Liver (tissue), 3 donors: ENCODE results near the gene JAK1.

Experiments used
- CTCF ChIP-seq: fragments of 150-350 bp; IDR thresholded peaks from 2 replicates; pipeline ENCODE4 v1.5.1; 2017; ENCODE audit warnings: improper control_type of control experiment, low read depth, low read length; ENCODE audit not compliant: missing input control
- EGR1 ChIP-seq, 2 donors: IDR thresholded peaks; 2 replicates each; pipeline ENCODE4 v1.6.1; 2016 to 2018; ENCODE audit warnings: antibody characterized with exemption in 2 of 2, low read depth in 2 of 2
- FOXA2 ChIP-seq: IDR thresholded peaks from 2 replicates; pipeline ENCODE4 v1.6.1; 2016; ENCODE audit warnings: antibody characterized with exemption
- GABPA ChIP-seq, 2 donors: IDR thresholded peaks in 1 of 2; conservative IDR thresholded peaks in 1 of 2; 2 replicates each; pipeline ENCODE4 v1.6.1; 2016; ENCODE audit warnings: antibody characterized with exemption in 2 of 2, mild to moderate bottlenecking in 1 of 2, moderate library complexity in 1 of 2
- HNF4G ChIP-seq: IDR thresholded peaks from 2 replicates; pipeline ENCODE4 v1.6.1; 2016; ENCODE audit warnings: antibody characterized with exemption
- JUND ChIP-seq, 2 donors: IDR thresholded peaks; 2 replicates each; pipeline ENCODE4 v1.6.1; 2016; ENCODE audit warnings: antibody characterized with exemption in 2 of 2
- RAD21 ChIP-seq, 2 donors: IDR thresholded peaks; 2 replicates each; pipeline ENCODE4 v1.6.1; 2016; ENCODE audit warnings: antibody characterized with exemption in 2 of 2, mild to moderate bottlenecking in 2 of 2
- RXRA ChIP-seq, 2 donors: IDR thresholded peaks; 2 replicates each; pipeline ENCODE4 v1.6.1; 2017 to 2018; ENCODE audit warnings: antibody characterized with exemption in 2 of 2, mild to moderate bottlenecking in 1 of 2
- TAF1 ChIP-seq: conservative IDR thresholded peaks from 2 replicates; pipeline ENCODE4 v1.6.1; 2016; ENCODE audit warnings: antibody characterized with exemption, mild to moderate bottlenecking
- ZBTB33 ChIP-seq: IDR thresholded peaks from 2 replicates; pipeline ENCODE4 v1.6.1; 2016; ENCODE audit warnings: antibody characterized with exemption
- TF ChIP-seq, protein P1 (sequence below): IDR thresholded peaks from 2 replicates; pipeline ENCODE4 v1.6.1; 2016; ENCODE audit warnings: antibody characterized with exemption
- TF ChIP-seq, protein P2 (sequence below): IDR thresholded peaks from 2 replicates; pipeline ENCODE4 v1.6.1; 2016; ENCODE audit warnings: antibody characterized with exemption, mild to moderate bottlenecking
- donor health status: healthy.
- donor health status: healthy.

DNA sequence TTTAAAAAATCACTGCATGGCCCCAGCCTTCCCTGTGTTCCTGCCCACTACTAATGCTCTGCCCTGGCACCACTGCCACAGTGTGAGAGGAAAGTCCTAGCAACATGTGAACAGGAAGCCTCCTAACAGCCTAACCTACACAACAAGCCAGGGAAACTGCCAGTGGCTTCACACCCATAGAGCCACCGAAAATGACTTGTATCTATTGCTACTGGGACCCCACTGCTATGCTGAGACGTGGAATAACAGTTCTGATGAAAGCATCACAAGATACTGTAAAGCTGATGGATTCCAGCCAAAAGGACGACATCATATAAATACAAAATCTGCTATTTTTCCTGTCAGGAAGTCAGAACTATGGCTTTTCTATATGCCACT lies 74.9 kb downstream of the JAK1 start:
- TF ChIP-seq GABPA (IDR thresholded peaks at IDR 0.05 in 1 of 2, conservative IDR thresholded peaks at IDR 0.05 in 1 of 2) (no peak), TAF1 (no peak), CTCF (no peak), EGR1 (IDR thresholded peaks at IDR 0.05; ENCODE audit: low read depth in 2 of 2) (no peak), JUND (IDR thresholded peaks at IDR 0.05) (no peak), RAD21 (IDR thresholded peaks at IDR 0.05) (no peak), HNF4G (no peak), RXRA (IDR thresholded peaks at IDR 0.05) (no peak), FOXA2 (no peak), ZBTB33 (no peak)
- TF ChIP-seq, protein P1, sequence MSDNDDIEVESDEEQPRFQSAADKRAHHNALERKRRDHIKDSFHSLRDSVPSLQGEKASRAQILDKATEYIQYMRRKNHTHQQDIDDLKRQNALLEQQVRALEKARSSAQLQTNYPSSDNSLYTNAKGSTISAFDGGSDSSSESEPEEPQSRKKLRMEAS: no peak
- TF ChIP-seq, protein P2, sequence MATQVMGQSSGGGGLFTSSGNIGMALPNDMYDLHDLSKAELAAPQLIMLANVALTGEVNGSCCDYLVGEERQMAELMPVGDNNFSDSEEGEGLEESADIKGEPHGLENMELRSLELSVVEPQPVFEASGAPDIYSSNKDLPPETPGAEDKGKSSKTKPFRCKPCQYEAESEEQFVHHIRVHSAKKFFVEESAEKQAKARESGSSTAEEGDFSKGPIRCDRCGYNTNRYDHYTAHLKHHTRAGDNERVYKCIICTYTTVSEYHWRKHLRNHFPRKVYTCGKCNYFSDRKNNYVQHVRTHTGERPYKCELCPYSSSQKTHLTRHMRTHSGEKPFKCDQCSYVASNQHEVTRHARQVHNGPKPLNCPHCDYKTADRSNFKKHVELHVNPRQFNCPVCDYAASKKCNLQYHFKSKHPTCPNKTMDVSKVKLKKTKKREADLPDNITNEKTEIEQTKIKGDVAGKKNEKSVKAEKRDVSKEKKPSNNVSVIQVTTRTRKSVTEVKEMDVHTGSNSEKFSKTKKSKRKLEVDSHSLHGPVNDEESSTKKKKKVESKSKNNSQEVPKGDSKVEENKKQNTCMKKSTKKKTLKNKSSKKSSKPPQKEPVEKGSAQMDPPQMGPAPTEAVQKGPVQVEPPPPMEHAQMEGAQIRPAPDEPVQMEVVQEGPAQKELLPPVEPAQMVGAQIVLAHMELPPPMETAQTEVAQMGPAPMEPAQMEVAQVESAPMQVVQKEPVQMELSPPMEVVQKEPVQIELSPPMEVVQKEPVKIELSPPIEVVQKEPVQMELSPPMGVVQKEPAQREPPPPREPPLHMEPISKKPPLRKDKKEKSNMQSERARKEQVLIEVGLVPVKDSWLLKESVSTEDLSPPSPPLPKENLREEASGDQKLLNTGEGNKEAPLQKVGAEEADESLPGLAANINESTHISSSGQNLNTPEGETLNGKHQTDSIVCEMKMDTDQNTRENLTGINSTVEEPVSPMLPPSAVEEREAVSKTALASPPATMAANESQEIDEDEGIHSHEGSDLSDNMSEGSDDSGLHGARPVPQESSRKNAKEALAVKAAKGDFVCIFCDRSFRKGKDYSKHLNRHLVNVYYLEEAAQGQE: no peak
